MM.1S (cell line): ENCODE data around the gene FBXO42.

Experiments used
- DNase-seq: peaks from one replicate; pipeline ENCODE4 v3.0.0-alpha.2; 2015
- H2AFZ ChIP-seq: fragments of 300-600 bp; sonication (generic); 2 replicates; pipeline ENCODE4 v1.6.0; 2016; ENCODE audit warnings: antibody characterized with exemption, low read length
- H3F3A ChIP-seq: fragments of 300-600 bp; sonication (generic); 2 replicates; pipeline ENCODE4 v1.6.1; 2016; ENCODE audit warnings: mild to moderate bottlenecking, antibody characterized with exemption, low read length, moderate library complexity, mixed read lengths; ENCODE audit not compliant: insufficient read depth
- H3K27ac ChIP-seq: fragments of 300-600 bp; sonication (generic); 2 replicates; pipeline ENCODE4 v1.5.1; 2016; ENCODE audit warnings: mild to moderate bottlenecking, low read length
- H3K27me3 ChIP-seq: fragments of 300-600 bp; sonication (generic); replicated peaks from 2 replicates; pipeline ENCODE4 v1.6.0; 2016; ENCODE audit warnings: low read length; ENCODE audit not compliant: insufficient read depth
- H3K36me3 ChIP-seq: fragments of 300-600 bp; sonication (generic); replicated peaks from 2 replicates; pipeline ENCODE4 v1.6.1; 2016; ENCODE audit warnings: mild to moderate bottlenecking, low read length, mixed read lengths; ENCODE audit not compliant: insufficient read depth
- H3K4me1 ChIP-seq: fragments of 300-600 bp; sonication (generic); 2 replicates; pipeline ENCODE4 v1.6.1; 2016; ENCODE audit warnings: low read length, mixed read lengths
- H3K4me2 ChIP-seq: fragments of 300-600 bp; sonication (generic); 2 replicates; pipeline ENCODE4 v1.6.0; 2016; ENCODE audit warnings: low read depth, low read length
- H3K4me3 ChIP-seq: fragments of 300-600 bp; sonication (generic); 2 replicates; pipeline ENCODE4 v1.5.1; 2016; ENCODE audit warnings: low read length, mixed read lengths
- H3K79me2 ChIP-seq: fragments of 300-600 bp; sonication (generic); 2 replicates; pipeline ENCODE4 v1.6.1; 2016; ENCODE audit warnings: mixed run types, low read length, mixed read lengths
- H3K9ac ChIP-seq: fragments of 300-600 bp; sonication (generic); 2 replicates; pipeline ENCODE4 v1.6.1; 2016; ENCODE audit warnings: low read length, mixed read lengths
- H3K9me2 ChIP-seq: fragments of 300-600 bp; sonication (generic); replicated peaks from 2 replicates; pipeline ENCODE4 v1.6.1; 2016; ENCODE audit warnings: mild to moderate bottlenecking, low read length, mixed read lengths; ENCODE audit not compliant: insufficient read depth
- H3K9me3 ChIP-seq: fragments of 300-600 bp; sonication (generic); replicated peaks from 2 replicates; pipeline ENCODE4 v1.6.1; 2016; ENCODE audit warnings: mild to moderate bottlenecking, low read length, mixed read lengths; ENCODE audit not compliant: insufficient read depth
- H4K20me1 ChIP-seq: fragments of 300-600 bp; sonication (generic); 2 replicates; pipeline ENCODE4 v1.6.1; 2016; ENCODE audit warnings: mild to moderate bottlenecking, low read length, moderate library complexity, mixed read lengths; ENCODE audit not compliant: insufficient read depth
- CTCF ChIP-seq: fragments of 300-600 bp; sonication (generic); IDR thresholded peaks from 2 replicates; pipeline ENCODE4 v1.5.1; 2016; ENCODE audit warnings: antibody characterized with exemption, low read length, mixed read lengths
- EZH2 ChIP-seq: fragments of 300-600 bp; sonication (generic); optimal IDR thresholded peaks from 2 replicates; pipeline ENCODE3; 2017; ENCODE audit warnings: low read depth, mild to moderate bottlenecking, antibody characterized with exemption, low read length, mixed read lengths
- EZH2phosphoT487 ChIP-seq: fragments of 300-600 bp; sonication (generic); IDR thresholded peaks from 2 replicates; pipeline ENCODE4 v1.6.1; 2018; ENCODE audit warnings: antibody characterized with exemption, low read length

FBXO42 gene

GRCh38 chr1:16219968-16220500, 132.2 kb downstream of the FBXO42 start:
- Histone ChIP-seq H3K9me2 (no peaks in the 10 kb centered on the region), H3K36me3 (no peaks in the 10 kb centered on the region), H3K4me3 (no peak overlapping the region; the same call in 1 of the 2 replicates), H3K4me1 (peaks cover 19% of the 10 kb centered on the region), H3K27me3 (peaks cover 5% of the 10 kb centered on the region; the same call in 1 of the 2 replicates), H3K9me3 (no peaks in the 10 kb centered on the region), H3K79me2 (no peaks in the 10 kb centered on the region), H3K4me2 (peak overlapping the region; percentile 14), H2AFZ (peak overlapping the region; percentile 54), H3F3A (no peaks in the 10 kb centered on the region), H3K27ac (no peak overlapping the region), H3K9ac (no peak overlapping the region), H4K20me1 (no peaks in the 10 kb centered on the region)
- TF ChIP-seq EZH2 (no peak), CTCF (no peak), EZH2phosphoT487 (no peak)
- no peak for DNase-seq

GRCh38 chr1:16218674-16219071, 133.6 kb downstream of the FBXO42 start:
- H3K36me3 ChIP-seq: no peaks in the 10 kb centered on the region
- no peaks in the 10 kb centered on the region for H3K79me2 ChIP-seq
- TF ChIP-seq EZH2phosphoT487 (no peak), EZH2 (no peak)
- H3K4me3 ChIP-seq: no peak overlapping the region
- no peak for DNase-seq
- H3K9me3 ChIP-seq: no peaks in the 10 kb centered on the region
- no peak overlapping the region for H2AFZ ChIP-seq
- H3K27me3 ChIP-seq: peaks cover 5% of the 10 kb centered on the region; the same call in 1 of the 2 replicates
- H3K4me2 ChIP-seq: no peak overlapping the region
- H3K4me1 ChIP-seq: peaks cover 19% of the 10 kb centered on the region
- no peaks in the 10 kb centered on the region for H3F3A ChIP-seq
- no peaks in the 10 kb centered on the region for H4K20me1 ChIP-seq
- no peak overlapping the region for H3K27ac ChIP-seq
- no peak overlapping the region for H3K9ac ChIP-seq
- no peaks in the 10 kb centered on the region for H3K9me2 ChIP-seq

GRCh38 chr1:16218014-16218673, 134.1 kb downstream of the FBXO42 start:
- Histone ChIP-seq H3K36me3 (no peaks in the 10 kb centered on the region), H2AFZ (peak overlapping the region; percentile 86; the same call in 1 of the 2 replicates), H3F3A (no peaks in the 10 kb centered on the region), H3K4me1 (peaks cover 19% of the 10 kb centered on the region), H3K9me3 (no peaks in the 10 kb centered on the region), H3K27ac (no peak overlapping the region), H3K4me3 (no peak overlapping the region), H3K9me2 (no peaks in the 10 kb centered on the region), H3K27me3 (peaks cover 5% of the 10 kb centered on the region; the same call in 1 of the 2 replicates), H4K20me1 (no peaks in the 10 kb centered on the region), H3K79me2 (no peaks in the 10 kb centered on the region), H3K4me2 (peak overlapping the region; percentile 66), H3K9ac (no peak overlapping the region)
- TF ChIP-seq EZH2: no peak
- TF ChIP-seq CTCF: no peak
- no peak for TF ChIP-seq EZH2phosphoT487
- DNase-seq: no peak
